Stimulated activated CD8-positive, alpha-beta memory T cell treated with anti-CD3 and anti-CD28 coated beads, Interleukin-4, amount 100 ng/mL, for 1 hour (primary cell): ENCODE results near the gene MRPL10.

ENCODE experiments used
- DNase-seq, 2 donors: peaks; one replicate each; pipeline ENCODE4 v3.0.0-alpha.2; 2020; ENCODE audit warnings: low read depth in 2 of 2, low spot score in 1 of 2

Gene MRPL10

GRCh38 chr17:47815106-47815918 is 16.0 kb downstream of the MRPL10 start:
- no peak for DNase-seq

DNA sequence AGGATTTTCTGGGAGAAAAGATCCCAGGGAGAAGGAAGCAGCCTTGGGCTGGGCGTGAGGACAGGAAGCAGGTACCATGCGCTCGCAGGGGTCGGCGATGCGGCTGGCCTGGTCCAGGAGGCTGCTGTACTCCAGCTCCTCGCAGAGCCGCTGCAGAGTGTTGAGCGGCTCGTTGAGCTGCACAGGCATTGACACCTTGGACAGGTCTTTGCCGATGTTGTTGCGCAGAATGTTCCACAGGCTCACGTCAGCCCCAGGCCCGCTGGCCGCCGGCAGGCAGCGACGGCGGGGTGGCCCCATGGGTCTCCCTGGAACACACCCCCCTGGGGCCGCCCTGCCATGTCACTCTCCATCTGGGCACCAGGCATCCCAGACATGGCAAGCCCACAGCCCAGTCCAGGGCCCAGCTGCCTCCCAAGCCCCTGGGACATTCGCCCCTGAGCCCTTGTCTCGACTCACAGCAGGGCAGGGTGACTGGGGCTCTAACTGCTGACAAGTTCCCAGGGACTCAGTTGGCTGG is 17.8 kb downstream of the MRPL10 start:
- DNase-seq, result no peak

- DNase-seq, result no peak
These were observed 18.3 kb downstream of the MRPL10 start for GRCh38 chr17:47813077-47813476.

DNA sequence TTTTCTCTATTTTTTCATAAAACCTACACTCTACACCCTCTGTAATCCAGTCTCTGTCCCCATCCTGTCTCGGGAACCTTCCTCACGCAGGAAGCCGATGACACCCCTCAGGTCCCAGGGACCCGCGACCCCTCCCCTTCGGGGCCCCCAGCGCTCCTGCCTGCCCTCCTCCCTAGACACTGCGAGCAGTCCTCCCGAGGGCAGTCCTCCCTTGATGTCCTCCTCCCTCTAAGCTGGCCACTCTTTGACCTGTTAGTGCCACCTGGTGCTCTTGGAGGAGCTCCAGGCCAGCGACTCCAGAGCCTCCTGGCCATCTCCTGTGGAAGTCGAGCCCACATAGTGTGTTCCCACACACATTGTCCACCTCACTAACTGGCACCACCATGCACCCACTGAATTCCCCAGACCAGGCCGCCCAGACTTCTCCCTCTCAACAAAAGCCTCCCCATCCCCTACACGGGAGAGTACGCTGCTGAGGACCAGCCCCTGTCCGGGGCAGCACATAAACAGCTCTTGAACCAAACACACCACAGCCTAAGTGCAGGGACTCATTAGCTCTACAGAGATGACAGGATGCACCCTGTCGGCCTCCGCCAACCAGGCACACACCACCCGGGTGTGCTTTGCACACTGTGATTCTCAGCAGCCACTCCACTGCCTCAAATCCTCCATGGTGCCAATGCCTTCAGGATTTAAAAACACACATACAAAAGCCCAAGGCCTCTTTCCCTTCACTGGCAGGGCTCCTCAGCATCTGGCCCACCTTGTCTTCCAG is 19.0 kb downstream of the MRPL10 start:
- no peak for DNase-seq

DNA sequence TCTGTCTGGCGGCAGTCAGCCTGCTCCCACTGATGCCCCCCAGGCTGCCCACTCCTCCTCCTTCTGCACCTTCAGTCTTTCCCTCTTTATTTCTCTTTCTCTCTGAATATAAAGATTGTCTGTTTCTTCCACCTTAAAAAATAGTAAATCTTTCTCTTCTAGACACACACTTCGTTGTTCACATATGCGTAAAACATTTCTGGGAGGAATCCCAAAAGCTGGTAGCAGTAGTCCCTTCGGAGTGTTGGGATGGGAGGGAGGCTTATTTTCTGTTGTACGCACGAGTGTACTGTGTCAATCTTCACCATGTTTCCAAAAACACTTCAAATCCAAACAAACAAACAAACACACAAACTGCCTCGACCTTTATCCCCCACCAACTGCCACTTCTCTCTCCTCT is 19.6 kb downstream of the MRPL10 start:
- no peak for DNase-seq

- DNase-seq, result no peak
These were observed 20.3 kb downstream of the MRPL10 start for GRCh38 chr17:47810901-47811635.

DNA sequence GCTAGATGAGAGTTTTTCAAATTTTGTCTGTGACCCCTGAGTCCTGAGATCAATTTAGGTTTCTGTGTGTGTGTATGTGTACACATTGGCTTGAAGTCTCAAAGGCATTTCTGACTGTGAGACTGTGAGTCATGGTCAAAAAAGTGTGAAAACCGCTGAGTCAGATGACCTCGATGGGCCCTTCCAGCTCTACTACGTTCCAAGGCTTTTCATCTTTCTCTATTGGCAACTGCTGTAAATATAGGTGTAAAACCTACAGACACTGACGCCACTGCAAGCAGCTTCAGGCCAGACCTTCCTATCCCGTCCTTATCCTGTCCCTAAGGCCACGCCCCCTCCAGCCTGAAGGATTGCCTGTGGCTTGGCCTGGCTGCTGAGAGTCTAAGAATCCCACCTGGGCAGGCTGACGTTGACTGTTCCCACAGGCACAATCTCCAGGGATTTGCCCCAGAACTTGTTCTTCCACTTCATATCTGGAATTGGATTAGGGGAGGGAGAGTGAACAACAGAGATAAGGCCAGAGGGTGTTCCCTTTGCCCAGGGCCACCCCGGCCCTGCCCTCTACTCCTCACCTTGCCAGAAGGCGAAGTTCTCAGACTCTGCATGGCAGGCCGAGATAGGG is 21.0 kb downstream of the MRPL10 start:
- DNase-seq, result no peak

DNA sequence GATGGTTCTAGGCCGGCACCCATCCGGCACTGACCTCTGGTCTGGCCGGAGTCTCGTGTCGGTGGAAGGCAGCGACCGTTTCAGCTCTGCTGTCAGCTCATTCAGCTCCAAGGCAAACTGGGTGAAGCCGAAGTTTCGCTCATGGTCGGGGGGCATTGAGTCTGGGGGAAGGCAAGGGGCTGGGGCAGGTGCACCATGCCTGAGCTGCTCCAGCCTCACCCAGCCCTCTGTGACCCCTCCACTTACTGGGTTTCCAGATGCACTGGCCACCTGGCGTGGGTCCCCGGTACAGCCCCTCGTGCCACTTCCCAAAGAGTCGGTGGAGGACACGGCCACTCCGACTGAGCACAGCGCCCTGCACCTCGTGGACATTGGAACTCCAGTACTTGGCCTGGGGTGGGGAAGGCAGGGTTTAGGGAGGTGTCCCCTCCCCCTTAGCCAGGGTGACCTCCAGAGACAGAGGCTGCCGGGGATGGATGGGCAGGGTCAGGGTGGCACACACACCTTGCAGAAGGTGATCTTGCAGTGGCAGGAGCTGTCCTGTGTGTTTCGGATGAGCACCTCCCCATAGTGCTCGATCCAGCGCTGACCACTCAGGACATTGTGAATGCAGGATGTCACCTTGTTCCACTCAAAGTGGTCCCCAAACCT is 22.4 kb downstream of the MRPL10 start:
- DNase-seq, result no peak

DNA sequence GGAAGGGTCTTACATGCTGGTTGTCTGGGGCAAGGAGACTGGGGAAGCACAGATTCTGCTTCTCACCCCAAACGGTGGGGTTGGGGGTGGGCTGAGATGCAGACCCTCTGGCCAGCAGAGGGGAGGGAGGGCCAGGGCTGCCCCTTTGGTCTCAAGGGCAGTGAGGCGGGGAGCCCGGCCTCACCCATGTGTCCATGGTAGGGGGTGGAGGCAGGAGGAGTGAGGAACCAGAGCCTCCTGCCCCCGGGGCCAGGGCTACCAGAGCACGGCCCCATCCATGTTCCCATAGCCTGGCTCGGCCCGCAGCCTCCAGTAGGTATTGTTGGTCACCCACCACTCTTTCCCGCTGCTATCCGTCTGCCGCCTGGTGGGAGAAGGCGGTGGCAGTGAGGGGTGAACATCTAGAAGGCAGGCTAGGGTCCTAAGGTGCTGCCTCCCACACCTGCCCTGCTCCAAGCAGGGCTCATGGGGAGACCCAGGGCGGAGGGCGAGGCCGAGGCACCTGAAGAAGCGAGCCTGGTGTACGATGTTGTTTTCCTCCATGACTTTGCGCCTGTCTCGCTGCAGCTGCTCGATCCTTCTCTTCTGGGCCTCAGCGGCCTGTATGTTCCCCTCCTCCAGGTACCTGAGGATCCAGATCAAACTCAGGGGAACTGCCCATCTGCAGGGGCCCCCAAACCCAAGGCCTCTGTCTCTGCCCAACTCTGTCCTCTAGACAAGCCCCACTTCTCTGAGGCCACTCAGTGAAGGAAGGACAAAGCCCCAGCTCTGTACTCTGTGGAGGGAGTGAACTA is 23.1 kb downstream of the MRPL10 start:
- no peak for DNase-seq

GRCh38 chr17:47807421-47807820 is 23.9 kb downstream of the MRPL10 start:
- DNase-seq, result no peak

DNA sequence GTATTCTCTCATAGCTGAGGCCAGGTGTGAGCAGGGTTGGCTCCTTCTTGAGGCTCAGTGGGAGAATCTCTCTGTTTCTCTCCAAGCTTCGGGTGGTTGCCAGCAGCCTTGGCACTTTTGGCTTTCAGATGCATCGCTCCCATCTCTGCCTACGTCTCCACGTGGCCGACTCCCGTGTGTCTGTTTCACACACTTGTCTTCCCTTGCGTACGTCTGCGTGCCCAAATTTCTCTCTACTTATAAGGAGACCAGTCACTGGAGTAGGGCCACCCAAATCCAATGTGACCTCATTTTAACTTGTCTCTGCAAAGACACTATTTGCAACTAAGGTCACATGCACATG is 24.5 kb downstream of the MRPL10 start:
- DNase-seq, result no peak

DNA sequence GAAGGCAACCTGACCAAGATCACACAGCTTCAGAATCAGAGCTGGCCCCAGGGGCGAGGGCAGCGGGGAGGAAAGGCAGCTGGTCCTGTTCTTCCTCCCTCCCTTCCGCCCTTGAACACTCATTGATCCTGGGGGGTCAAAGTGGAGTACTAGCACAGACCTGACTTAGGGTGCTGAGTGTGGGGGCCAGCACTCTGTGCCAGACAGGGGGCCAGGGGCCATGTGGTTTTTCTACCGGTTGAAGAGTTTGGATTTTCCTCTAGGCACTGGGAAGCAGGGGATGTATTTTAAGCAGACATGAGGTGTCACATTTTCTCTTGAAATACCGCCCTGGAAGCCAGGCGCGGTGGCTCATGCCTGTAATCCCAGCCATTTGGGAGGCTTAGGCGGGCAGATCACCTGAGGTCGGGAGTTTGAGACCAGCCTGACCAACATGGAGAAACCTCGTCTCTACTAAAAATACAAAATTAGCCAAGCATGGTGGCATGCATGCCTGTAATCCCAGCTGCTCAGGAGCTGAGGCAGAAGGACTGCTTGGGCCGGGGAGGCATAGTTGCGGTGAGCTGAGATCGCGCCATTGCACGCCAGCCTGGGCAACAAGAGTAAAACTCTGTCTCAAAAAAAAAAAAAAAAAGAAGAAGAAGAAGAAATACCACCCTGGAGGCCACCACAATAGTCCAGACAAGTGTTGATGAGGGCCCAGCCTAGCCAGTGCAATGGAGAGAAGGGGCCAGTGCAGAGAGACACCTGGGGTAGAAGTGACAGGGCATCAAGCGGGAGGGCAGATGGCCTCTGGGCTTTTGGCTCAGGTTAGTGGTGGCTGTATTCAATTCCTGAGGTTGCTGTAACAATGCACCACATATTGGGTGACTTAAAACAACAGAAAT is 25.1 kb downstream of the MRPL10 start:
- DNase-seq, result no peak

DNA sequence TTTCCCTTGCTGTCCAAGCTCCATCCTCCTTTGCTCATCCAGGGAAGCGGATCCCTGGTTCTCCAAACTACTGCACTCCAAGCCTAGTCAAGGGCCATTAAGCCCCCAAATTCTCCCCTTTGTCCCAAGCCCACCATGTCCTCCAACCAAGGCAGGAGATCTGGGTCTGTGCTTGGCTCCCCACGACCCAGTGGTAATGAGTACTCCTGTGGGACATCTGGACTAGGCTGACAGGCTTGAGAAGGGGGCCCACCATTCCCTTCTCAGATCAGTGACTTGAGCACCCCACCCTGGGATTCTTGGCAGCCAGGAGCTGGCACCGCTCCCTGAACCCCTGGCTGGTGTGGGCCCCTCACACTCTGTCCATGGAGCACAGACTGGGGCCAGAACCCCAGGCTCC is 26.9 kb downstream of the MRPL10 start:
- no peak for DNase-seq

DNA sequence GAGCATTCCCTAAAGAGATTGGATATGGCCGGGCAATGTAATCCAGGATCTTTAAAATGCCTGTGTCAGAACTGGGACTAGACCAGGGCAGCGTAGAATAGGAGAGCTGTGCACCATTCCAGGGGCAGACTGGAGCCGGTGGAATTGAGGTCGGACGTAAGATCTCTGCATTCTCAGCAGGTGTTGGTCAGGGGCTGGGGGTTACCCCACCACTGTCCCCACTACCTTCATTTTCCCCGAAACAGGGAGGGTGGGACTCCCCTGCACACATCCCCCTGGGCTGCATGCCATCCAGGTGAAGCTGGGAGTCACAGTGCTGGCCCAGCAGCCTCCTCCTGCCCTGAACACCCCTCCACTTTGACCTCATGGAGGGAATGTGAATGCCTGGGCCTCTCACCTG is 27.6 kb downstream of the MRPL10 start:
- no peak for DNase-seq

DNA sequence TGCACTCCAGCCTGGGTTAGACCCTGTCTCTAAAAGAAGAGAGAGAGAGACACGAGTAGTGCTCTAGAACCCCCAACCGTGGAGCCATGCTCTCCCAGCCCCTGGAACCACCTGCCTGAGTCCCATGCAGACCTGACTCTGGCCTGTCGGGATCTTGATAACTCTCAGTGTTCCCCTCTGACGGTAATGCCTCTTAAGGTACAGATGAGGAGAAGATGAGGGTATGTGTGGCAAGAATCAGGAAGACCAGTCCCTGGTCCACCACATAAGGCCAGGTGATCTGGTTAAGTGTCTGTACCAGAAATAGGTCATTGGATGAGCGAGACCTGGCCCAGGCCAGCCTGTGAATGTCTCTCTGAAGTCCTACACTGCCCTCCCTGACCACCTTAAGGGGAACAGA is 28.1 kb downstream of the MRPL10 start:
- DNase-seq, result no peak

- DNase-seq, result peak in 1 of 2 donors; percentile 29
These were observed 28.9 kb downstream of the MRPL10 start for GRCh38 chr17:47802341-47803022.

GRCh38 chr17:47801906-47802305 is 29.4 kb downstream of the MRPL10 start:
- no peak for DNase-seq

GRCh38 chr17:47801176-47801765 is 30.1 kb downstream of the MRPL10 start:
- DNase-seq, result no peak
